ENCODE data around the gene CEACAM18.
A peak's percentile ranks its signal among the peaks of the same experiment; 100 is the strongest.

DNA sequence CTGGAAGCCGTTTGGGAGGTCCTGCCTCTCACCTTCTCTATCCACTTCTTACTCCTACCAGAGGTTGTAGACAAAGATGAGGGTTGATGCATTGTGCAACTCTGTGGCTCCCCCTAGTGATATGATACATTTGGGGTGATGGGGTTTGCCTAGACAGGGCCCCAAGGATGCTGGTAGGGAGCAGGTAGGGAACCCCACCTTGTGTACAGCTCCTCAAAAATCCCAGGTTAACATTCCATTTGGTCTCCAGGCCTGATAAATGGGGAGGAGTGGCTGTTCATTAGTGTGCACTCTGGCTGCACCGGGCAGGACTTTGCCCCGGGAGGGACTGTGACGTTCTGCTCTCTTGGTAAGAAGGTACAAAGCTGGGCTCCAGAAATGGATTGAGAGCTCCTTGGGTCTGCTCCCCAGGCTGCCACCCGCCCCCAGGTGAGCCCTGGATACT is 39.3 kb upstream of the CEACAM18 start:
- TF ChIP-seq CEBPB (IDR thresholded peaks at IDR 0.05; ENCODE audit: low read depth, low read length) (peak; percentile 59), JUND (IDR thresholded peaks at IDR 0.05; ENCODE audit: low read length) (no peak), TAF1 (IDR thresholded peaks at IDR 0.05; ENCODE audit: low read depth, low read length) (no peak), SUZ12 (IDR thresholded peaks at IDR 0.05; ENCODE audit: low read length) (no peak), RFX5 (IDR thresholded peaks at IDR 0.05; ENCODE audit: borderline replicate concordance, low read depth, low read length) (no peak)

Data from H1 (cell line).